Keratinocyte (primary cell): ENCODE results near the gene SLC25A24. TPM values are rescaled to one million over a fixed set of nuclear protein-coding genes. Genes with fewer than 3 reads are reported as not detected.

Experiments used
- DNase-seq: peaks from one replicate; pipeline ENCODE4 v3.0.0-alpha.2; 2011; ENCODE audit warnings: low read depth, missing footprints, low spot score
- FAIRE-seq: peaks from 2 replicates; lab custom pipeline; 2011; peaks lifted over from hg19 to GRCh38; lab: Jason Lieb, UNC
- H2AFZ ChIP-seq: 2 replicates; pipeline ENCODE4 v1.6.0; 2012; ENCODE audit warnings: low read length, control low read depth, inconsistent platforms; ENCODE audit not compliant: control insufficient read depth
- H3K27ac ChIP-seq: 2 replicates; pipeline ENCODE4 v1.5.1; 2011; ENCODE audit warnings: low read length; ENCODE audit not compliant: control insufficient read depth, insufficient read depth
- H3K27me3 ChIP-seq: 3 replicates; pipeline ENCODE4 v1.6.0; 2011; ENCODE audit warnings: low read length; ENCODE audit not compliant: control insufficient read depth, insufficient read depth; ENCODE audit errors: extremely low read depth
- H3K36me3 ChIP-seq, 2 experiments: 2 replicates in 1 of 2; 3 replicates in 1 of 2; pipeline ENCODE4 v1.5.1; 2011; ENCODE audit warnings: low read length in 2 of 2, mild to moderate bottlenecking in 1 of 2; ENCODE audit not compliant: control insufficient read depth in 2 of 2, insufficient read depth in 2 of 2; ENCODE audit errors: extremely low read depth in 1 of 2
- H3K4me1 ChIP-seq: 3 replicates; pipeline ENCODE4 v1.5.1; 2011; ENCODE audit warnings: low read length; ENCODE audit not compliant: control insufficient read depth, insufficient read depth; ENCODE audit errors: extremely low read depth
- H3K4me2 ChIP-seq: 3 replicates; pipeline ENCODE4 v1.6.0; 2011; ENCODE audit warnings: low read depth, low read length; ENCODE audit not compliant: control insufficient read depth, insufficient read depth; ENCODE audit errors: extremely low read depth
- H3K4me3 ChIP-seq, 3 experiments: fragments of 200-600 bp in 1 of 3; sonication (generic) in 1 of 3; 2 replicates in 2 of 3; 3 replicates in 1 of 3; pipeline ENCODE4 v1.5.1; 2011 to 2016; ENCODE audit warnings: low read length in 3 of 3, mild to moderate bottlenecking in 3 of 3, control low read depth in 2 of 3, inconsistent platforms in 1 of 3, low read depth in 1 of 3, mixed read lengths in 1 of 3, mixed run types in 1 of 3, moderate library complexity in 1 of 3; ENCODE audit not compliant: control insufficient read depth in 2 of 3, insufficient read depth in 2 of 3; ENCODE audit errors: extremely low read depth in 1 of 3
- H3K79me2 ChIP-seq: 2 replicates; pipeline ENCODE4 v1.6.0; 2012; ENCODE audit warnings: low read length; ENCODE audit not compliant: control insufficient read depth, insufficient read depth
- H3K9ac ChIP-seq: 3 replicates; pipeline ENCODE4 v1.6.0; 2011; ENCODE audit warnings: low read length; ENCODE audit not compliant: control insufficient read depth, insufficient read depth; ENCODE audit errors: extremely low read depth
- H3K9me1 ChIP-seq: 3 replicates; pipeline ENCODE4 v1.6.0; 2011; ENCODE audit warnings: low read length; ENCODE audit not compliant: control insufficient read depth, insufficient read depth; ENCODE audit errors: extremely low read depth
- H3K9me3 ChIP-seq: 2 replicates; pipeline ENCODE4 v1.5.1; 2012; ENCODE audit warnings: low read depth, low read length; ENCODE audit not compliant: control insufficient read depth
- H4K20me1 ChIP-seq: 3 replicates; pipeline ENCODE4 v1.6.0; 2011; ENCODE audit warnings: low read length; ENCODE audit not compliant: control insufficient read depth, insufficient read depth; ENCODE audit errors: extremely low read depth
- CTCF ChIP-seq, 3 experiments: IDR thresholded peaks in 1 of 3; conservative IDR thresholded peaks in 1 of 3; optimal IDR thresholded peaks in 1 of 3; 2 replicates in 2 of 3; 3 replicates in 1 of 3; pipeline versions ENCODE3 to v1.5.1; 2011; ENCODE audit warnings: low read length in 3 of 3, mild to moderate bottlenecking in 3 of 3, moderate library complexity in 2 of 3, control low read depth in 1 of 3, inconsistent platforms in 1 of 3; ENCODE audit not compliant: insufficient read depth in 2 of 3; ENCODE audit errors: extremely low read depth in 1 of 3
- EZH2 ChIP-seq: IDR thresholded peaks from one replicate; pipeline ENCODE4 v1.6.1; 2012; ENCODE audit warnings: inconsistent platforms, mild to moderate bottlenecking, low read length, moderate library complexity
- dilution Hi-C: fragments of 300-500 bp; cut with MboI; formaldehyde crosslinking; loops from one replicate; pipeline ENCODE4 v1.7.0; 2020; ENCODE audit warnings: low sequenced_read_pairs; ENCODE audit not compliant: extremely low pct_ligation_motif_present
- polyA plus RNA-seq, 5 experiments: library from polyadenylated mRNA; depleted of rRNA in 3 of 5; stranded (reverse) in 3 of 5; stranded (forward) in 1 of 5; unstranded in 1 of 5; fragments of >200 nt; gene quantifications; 1 replicate in 1 of 5; 2 replicates in 3 of 5; 3 replicates in 1 of 5; pipeline versions ENCODE4 v1.2.1 to v1.2.3, GENCODE V29; 2011 to 2012; ENCODE audit warnings: missing spikeins in 2 of 5, low read depth in 1 of 5, low replicate concordance in 1 of 5

The SLC25A24 gene
- polyA plus RNA-seq, 1 donor (not counting 4 experiments of a cell fraction or from before 2014, with no cell fraction given) = 58.9 TPM

DNA sequence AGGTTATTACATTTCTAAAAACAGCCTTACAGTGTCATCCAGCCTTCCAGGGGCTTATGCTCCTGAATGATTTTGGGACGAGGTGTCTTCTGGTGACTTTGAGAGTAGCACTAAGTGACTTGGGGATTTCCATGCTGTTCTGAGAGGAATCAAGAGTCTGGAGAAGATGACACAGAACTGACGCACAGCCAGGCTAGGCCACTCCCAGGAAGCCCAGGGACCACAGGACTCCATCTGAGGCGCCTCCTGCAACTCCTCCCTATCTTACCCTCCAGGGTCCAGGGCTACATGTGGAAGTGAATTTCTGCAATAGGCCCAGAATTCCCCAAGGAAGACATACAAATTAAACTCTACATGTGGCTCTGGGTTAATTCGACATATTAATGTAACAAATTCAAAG is 92.5 kb downstream of the SLC25A24 start:
- Histone ChIP-seq H3K27ac (peak overlapping the region; percentile 11), H3K36me3 (no peaks in the 10 kb centered on the region), H3K4me3 (no peak overlapping the region), H3K4me1 (peaks cover 12% of the 10 kb centered on the region), H3K9me3 (no peaks in the 10 kb centered on the region), H2AFZ (no peak overlapping the region), H3K9me1 (no peaks in the 10 kb centered on the region), H3K9ac (no peak overlapping the region), H3K27me3 (no peaks in the 10 kb centered on the region), H3K4me2 (no peak overlapping the region), H4K20me1 (no peaks in the 10 kb centered on the region), H3K79me2 (no peaks in the 10 kb centered on the region)
- DNase-seq (peak; percentile 42), FAIRE-seq (peak; percentile 62)
- dilution Hi-C loops = no loop called here
- no peak for TF ChIP-seq EZH2
- TF ChIP-seq CTCF (optimal IDR thresholded peaks at IDR 0.05 in 1 of 3, IDR thresholded peaks at IDR 0.05 in 1 of 3, conservative IDR thresholded peaks at IDR 0.05 in 1 of 3; ENCODE audit: extremely low read depth in 1 of 3, insufficient read depth in 2 of 3, low read length in 3 of 3) = no peak

DNA sequence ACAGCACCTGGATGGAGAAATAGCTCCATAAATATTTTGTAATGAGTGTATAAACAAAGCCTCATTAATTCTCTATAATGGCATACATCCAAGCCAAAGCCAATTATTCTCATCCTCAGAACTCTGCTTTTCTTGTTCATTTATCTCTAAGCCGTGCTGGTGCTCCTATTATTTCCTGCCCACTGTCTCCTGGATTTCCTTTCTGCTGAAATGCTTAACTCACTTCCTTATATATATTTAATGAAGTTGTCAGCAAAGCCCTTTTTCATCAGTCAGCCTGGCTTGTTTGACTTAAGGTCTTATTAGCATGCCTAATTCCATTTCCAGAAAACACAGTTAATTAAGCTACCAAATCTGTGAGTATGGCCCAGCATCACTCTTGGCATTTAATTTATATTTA is 93.4 kb downstream of the SLC25A24 start:
- FAIRE-seq (no peak), DNase-seq (no peak)
- H3K4me2 ChIP-seq = no peak overlapping the region
- H3K9ac ChIP-seq = no peak overlapping the region
- H3K27ac ChIP-seq = no peak overlapping the region
- peaks cover 12% of the 10 kb centered on the region for H3K4me1 ChIP-seq
- TF ChIP-seq EZH2 (no peak), CTCF (optimal IDR thresholded peaks at IDR 0.05 in 1 of 3, IDR thresholded peaks at IDR 0.05 in 1 of 3, conservative IDR thresholded peaks at IDR 0.05 in 1 of 3; ENCODE audit: extremely low read depth in 1 of 3, insufficient read depth in 2 of 3, low read length in 3 of 3) (no peak)
- H3K27me3 ChIP-seq = no peaks in the 10 kb centered on the region
- no peaks in the 10 kb centered on the region for H3K9me3 ChIP-seq
- H4K20me1 ChIP-seq = no peaks in the 10 kb centered on the region
- no peaks in the 10 kb centered on the region for H3K79me2 ChIP-seq
- no peak overlapping the region for H3K4me3 ChIP-seq
- no peaks in the 10 kb centered on the region for H3K36me3 ChIP-seq
- no peak overlapping the region for H2AFZ ChIP-seq
- dilution Hi-C loops = no loop called here
- H3K9me1 ChIP-seq = no peaks in the 10 kb centered on the region
